Measurements from ENCODE around the gene VTN. TPM values are rescaled to one million over a fixed set of nuclear protein-coding genes. Genes with fewer than 3 reads are reported as not detected.

VTN gene
- total and polyA plus RNA-seq, 9 donors, result 0.21 to 6.5 (median 0.48) TPM

GRCh38 chr17:28324781-28325180 lies 45.3 kb downstream of the VTN start:
- Histone ChIP-seq H3K36me3 (ENCODE audit: control insufficient read depth, insufficient read depth, low read length) (peaks cover 32% of the 10 kb centered on the region), H3K27me3 (ENCODE audit: control insufficient read depth, insufficient read depth, low read length) (no peaks in the 10 kb centered on the region), H3K4me3 (ENCODE audit: low read length) (no peak overlapping the region), H3K4me1 (ENCODE audit: control insufficient read depth, insufficient read depth, low read length) (peaks cover 9% of the 10 kb centered on the region), H3K9me3 (replicated peaks; ENCODE audit: control insufficient read depth, low read depth, low read length) (no peaks in the 10 kb centered on the region), H3K27ac (ENCODE audit: low read length) (no peak overlapping the region)
- WGBS (ENCODE audit: insufficient coverage), result 67% methylated on average over 1 of the region's 3 CpGs
- DNase-seq, result no peak

GRCh38 chr17:28324267-28324745 lies 45.8 kb downstream of the VTN start:
- H3K9me3 ChIP-seq (replicated peaks; ENCODE audit: control insufficient read depth, low read depth, low read length), result no peaks in the 10 kb centered on the region

GRCh38 chr17:28320215-28321061 lies 49.7 kb downstream of the VTN start:
- WGBS (ENCODE audit: insufficient coverage), result 60% methylated on average over 3 of the region's 8 CpGs
- peaks cover 6% of the 10 kb centered on the region for H3K27me3 ChIP-seq (ENCODE audit: control insufficient read depth, insufficient read depth, low read length)
- no peak overlapping the region for H3K27ac ChIP-seq (ENCODE audit: low read length)
- no peak for DNase-seq
- H3K4me3 ChIP-seq (ENCODE audit: low read length), result no peak overlapping the region
- H3K9me3 ChIP-seq (replicated peaks; ENCODE audit: control insufficient read depth, low read depth, low read length), result no peaks in the 10 kb centered on the region
- H3K4me1 ChIP-seq (ENCODE audit: control insufficient read depth, insufficient read depth, low read length), result peaks cover 17% of the 10 kb centered on the region
- no peaks in the 10 kb centered on the region for H3K36me3 ChIP-seq (ENCODE audit: control insufficient read depth, insufficient read depth, low read length)

More at GRCh38 chr17:28324267-28324745, 45.8 kb downstream of the VTN start:
- no peaks in the 10 kb centered on the region for H3K27me3 ChIP-seq (ENCODE audit: control insufficient read depth, insufficient read depth, low read length)
- H3K4me1 ChIP-seq (ENCODE audit: control insufficient read depth, insufficient read depth, low read length), result peaks cover 9% of the 10 kb centered on the region
- no CpG with 5 or more reads among the region's 5 CpGs for WGBS (ENCODE audit: insufficient coverage)
- H3K4me3 ChIP-seq (ENCODE audit: low read length), result no peak overlapping the region
- no peak overlapping the region for H3K27ac ChIP-seq (ENCODE audit: low read length)
- DNase-seq, result no peak
- H3K36me3 ChIP-seq (ENCODE audit: control insufficient read depth, insufficient read depth, low read length), result peaks cover 29% of the 10 kb centered on the region

- Histone ChIP-seq H3K4me1 (ENCODE audit: control insufficient read depth, insufficient read depth, low read length) (peaks cover 17% of the 10 kb centered on the region), H3K36me3 (ENCODE audit: control insufficient read depth, insufficient read depth, low read length) (no peaks in the 10 kb centered on the region), H3K27ac (ENCODE audit: low read length) (peak overlapping the region; percentile 74), H3K27me3 (ENCODE audit: control insufficient read depth, insufficient read depth, low read length) (peaks cover 6% of the 10 kb centered on the region), H3K4me3 (ENCODE audit: low read length) (peak overlapping the region; percentile 62), H3K9me3 (replicated peaks; ENCODE audit: control insufficient read depth, low read depth, low read length) (no peaks in the 10 kb centered on the region)
- DNase-seq, result no peak
- WGBS (ENCODE audit: insufficient coverage), result 0% methylated on average over 7 of the region's 7 CpGs
Observed at GRCh38 chr17:28319598-28319935, 50.5 kb downstream of the VTN start.

GRCh38 chr17:28318759-28319597 lies 51.1 kb downstream of the VTN start, which contains the start of gene TMEM97:
TMEM97 (plus strand) TSS chr17:28319200; CDS start chr17:28319240, 40 bp downstream.
- peak within 1 kb of the TSS; percentile 62 for H3K4me3 ChIP-seq (ENCODE audit: low read length)
- H3K36me3 ChIP-seq (ENCODE audit: control insufficient read depth, insufficient read depth, low read length), result no peaks in the 10 kb centered on the region
- DNase-seq, result peak; percentile 99
- peak within 1 kb of the TSS; percentile 74 for H3K27ac ChIP-seq (ENCODE audit: low read length)
- peaks cover 6% of the 10 kb centered on the region for H3K27me3 ChIP-seq (ENCODE audit: control insufficient read depth, insufficient read depth, low read length)
- H3K9me3 ChIP-seq (replicated peaks; ENCODE audit: control insufficient read depth, low read depth, low read length), result no peaks in the 10 kb centered on the region
- H3K4me1 ChIP-seq (ENCODE audit: control insufficient read depth, insufficient read depth, low read length), result peaks cover 17% of the 10 kb centered on the region
- WGBS (ENCODE audit: insufficient coverage), result under 1% methylated on average over 61 of the region's 72 CpGs

- Histone ChIP-seq H3K4me1 (ENCODE audit: control insufficient read depth, insufficient read depth, low read length) (peaks cover 17% of the 10 kb centered on the region), H3K27me3 (ENCODE audit: control insufficient read depth, insufficient read depth, low read length) (peaks cover 6% of the 10 kb centered on the region), H3K27ac (ENCODE audit: low read length) (peak overlapping the region; percentile 29), H3K36me3 (ENCODE audit: control insufficient read depth, insufficient read depth, low read length) (no peaks in the 10 kb centered on the region), H3K4me3 (ENCODE audit: low read length) (peak overlapping the region; percentile 62), H3K9me3 (replicated peaks; ENCODE audit: control insufficient read depth, low read depth, low read length) (no peaks in the 10 kb centered on the region)
- WGBS (ENCODE audit: insufficient coverage), result 4% methylated on average over 35 of the region's 40 CpGs
- no peak for DNase-seq
Observed at GRCh38 chr17:28317966-28318758, 51.9 kb downstream of the VTN start.

Other genes starting within 250 kb of the VTN start
- 16.6 TPM for gene TMEM97, start 51.1 kb downstream of the VTN start, total RNA-seq
- gene TMEM97, start 51.1 kb downstream of the VTN start, polyA plus RNA-seq (ENCODE audit: insufficient read depth in 1 of 8, insufficient read length in 8 of 8, low replicate concordance in 1 of 8), result 10 to 100 TPM; 18.2 to 30.9 (median 22.3) TPM
- gene IFT20, start 34.8 kb downstream of the VTN start, total RNA-seq, result 34.3 TPM
- 10 to 100 TPM; 27.7 to 40.4 (median 35.0) TPM for gene IFT20, start 34.8 kb downstream of the VTN start, polyA plus RNA-seq (ENCODE audit: insufficient read depth in 1 of 8, insufficient read length in 8 of 8, low replicate concordance in 1 of 8)
- gene TNFAIP1, start 34.5 kb downstream of the VTN start, total RNA-seq, result 21.7 TPM
- gene TNFAIP1, start 34.5 kb downstream of the VTN start, polyA plus RNA-seq (ENCODE audit: insufficient read depth in 1 of 8, insufficient read length in 8 of 8, low replicate concordance in 1 of 8), result 10 to 100 TPM; 27.1 to 37.3 (median 33.7) TPM
- gene POLDIP2, start 12.8 kb downstream of the VTN start, total RNA-seq, result 53.0 TPM
- 10 to 100 TPM; 57.1 to 65.2 (median 60.5) TPM for gene POLDIP2, start 12.8 kb downstream of the VTN start, polyA plus RNA-seq (ENCODE audit: insufficient read depth in 1 of 8, insufficient read length in 8 of 8, low replicate concordance in 1 of 8)
- not detected for gene SEBOX, start 5.1 kb downstream of the VTN start, total RNA-seq
- gene SEBOX, start 5.1 kb downstream of the VTN start, polyA plus RNA-seq (ENCODE audit: insufficient read depth in 1 of 8, insufficient read length in 8 of 8, low replicate concordance in 1 of 8), result not detected
- gene SARM1, start 1.4 kb upstream of the VTN start, total RNA-seq, result 3.3 TPM
- 1 to 10 TPM; 4.8 to 7.3 (median 5.8) TPM for gene SARM1, start 1.4 kb upstream of the VTN start, polyA plus RNA-seq (ENCODE audit: insufficient read depth in 1 of 8, insufficient read length in 8 of 8, low replicate concordance in 1 of 8)
- 8.2 TPM for gene SLC46A1, start 35.9 kb upstream of the VTN start, total RNA-seq
- gene SLC46A1, start 35.9 kb upstream of the VTN start, polyA plus RNA-seq (ENCODE audit: insufficient read depth in 1 of 8, insufficient read length in 8 of 8, low replicate concordance in 1 of 8), result 1 to 10 TPM; 5.8 to 9.0 (median 8.0) TPM
- not detected for gene SLC13A2, start 103.3 kb upstream of the VTN start, total RNA-seq
- under 1 TPM in 2 of 8 donors, not detected in 6; 0.09 to 0.12 TPM for gene SLC13A2, start 103.3 kb upstream of the VTN start, polyA plus RNA-seq (ENCODE audit: insufficient read depth in 1 of 8, insufficient read length in 8 of 8, low replicate concordance in 1 of 8)
- gene FOXN1, start 136.0 kb upstream of the VTN start, total RNA-seq, result not detected
- gene FOXN1, start 136.0 kb upstream of the VTN start, polyA plus RNA-seq (ENCODE audit: insufficient read depth in 1 of 8, insufficient read length in 8 of 8, low replicate concordance in 1 of 8), result 1 to 10 TPM in 1 of 8 donors, under 1 TPM in 2, not detected in 5; 0.04 to 2.1 (median 0.07) TPM
- 17.6 TPM for gene UNC119, start 182.3 kb upstream of the VTN start, total RNA-seq
- 10 to 100 TPM; 15.6 to 20.7 (median 17.8) TPM for gene UNC119, start 182.3 kb upstream of the VTN start, polyA plus RNA-seq (ENCODE audit: insufficient read depth in 1 of 8, insufficient read length in 8 of 8, low replicate concordance in 1 of 8)
- gene PIGS, start 201.2 kb upstream of the VTN start, total RNA-seq, result 29.4 TPM
- gene PIGS, start 201.2 kb upstream of the VTN start, polyA plus RNA-seq (ENCODE audit: insufficient read depth in 1 of 8, insufficient read length in 8 of 8, low replicate concordance in 1 of 8), result 10 to 100 TPM; 36.9 to 57.3 (median 45.9) TPM
- 2.7 TPM for gene ALDOC, start 206.6 kb upstream of the VTN start, total RNA-seq
- 1 to 10 TPM; 1.7 to 4.4 (median 2.5) TPM for gene ALDOC, start 206.6 kb upstream of the VTN start, polyA plus RNA-seq (ENCODE audit: insufficient read depth in 1 of 8, insufficient read length in 8 of 8, low replicate concordance in 1 of 8)
- 16.1 TPM for gene SPAG5, start 228.7 kb upstream of the VTN start, total RNA-seq
- gene SPAG5, start 228.7 kb upstream of the VTN start, polyA plus RNA-seq (ENCODE audit: insufficient read depth in 1 of 8, insufficient read length in 8 of 8, low replicate concordance in 1 of 8), result 10 to 100 TPM; 25.5 to 42.0 (median 31.4) TPM
- gene RSKR, start 243.9 kb upstream of the VTN start, total RNA-seq, result 7.4 TPM
- 10 to 100 TPM in 6 of 8 donors, 1 to 10 TPM in 2; 6.6 to 22.8 (median 13.2) TPM for gene RSKR, start 243.9 kb upstream of the VTN start, polyA plus RNA-seq (ENCODE audit: insufficient read depth in 1 of 8, insufficient read length in 8 of 8, low replicate concordance in 1 of 8)